Measurements from ENCODE around the gene NDOR1. TPM values are rescaled to one million over a fixed set of nuclear protein-coding genes. Genes with fewer than 3 reads are reported as not detected.

The NDOR1 gene
- total RNA-seq, 1 experiment from 2014 or later: 31.8 TPM

- intact Hi-C loops (cut with micrococcal nuclease; ENCODE audit: unreplicated experiment): loop anchor here (10.0 kb wide), 1 partner anchor 453 kb away; the partner anchor contains the start of genes CCDC183 and TMEM141
- H3K36me3 ChIP-seq (ENCODE audit: control insufficient read depth, insufficient read depth, low read length): peaks cover 2% of the 10 kb centered on the region; the same call in 1 of the 2 replicates
- no TSS peak for BruUV-seq (replicated peaks)
- no peak for DNase-seq
- H3K4me1 Mint-ChIP-seq (ENCODE audit: low read depth, unreplicated experiment): no peaks in the 10 kb centered on the region
- H3K27me3 Mint-ChIP-seq (ENCODE audit: insufficient read depth, unreplicated experiment): no peaks in the 10 kb centered on the region
- no peak overlapping the region for H3K27ac Mint-ChIP-seq (ENCODE audit: unreplicated experiment)
- peaks cover 12% of the 10 kb centered on the region for H3K4me1 ChIP-seq
- no peak overlapping the region for H3K4me3 ChIP-seq (ENCODE audit: low read depth, low read length)
- H3K9me3 ChIP-seq: no peaks in the 10 kb centered on the region
- no peaks in the 10 kb centered on the region for H3K27me3 ChIP-seq (replicated peaks; ENCODE audit: control insufficient read depth, insufficient read depth, low read length)
- H3K4me3 Mint-ChIP-seq (ENCODE audit: unreplicated experiment): no peak overlapping the region
- H3K36me3 Mint-ChIP-seq (ENCODE audit: insufficient read depth, unreplicated experiment): peaks cover 42% of the 10 kb centered on the region
- CTCF ChIA-PET: no interaction called here
- TF ChIP-seq CTCF (IDR thresholded peaks at IDR 0.05; ENCODE audit: insufficient read depth in 1 of 2, low read depth in 1 of 2, low read length in 1 of 2, severe bottlenecking in 1 of 2, unreplicated experiment in 1 of 2): no peak
- H3K9me3 Mint-ChIP-seq (ENCODE audit: unreplicated experiment): no peaks in the 10 kb centered on the region
- POLR2A ChIA-PET: no interaction called here
Observed at GRCh38 chr9:137247135-137247915, 41.8 kb downstream of the NDOR1 start.

GRCh38 chr9:137247916-137248175 is 42.3 kb downstream of the NDOR1 start:
- BruUV-seq (replicated peaks): no TSS peak
- DNase-seq: no peak
- Mint-ChIP-seq H3K4me3 (ENCODE audit: unreplicated experiment) (no peak overlapping the region), H3K36me3 (ENCODE audit: insufficient read depth, unreplicated experiment) (peaks cover 37% of the 10 kb centered on the region), H3K27me3 (ENCODE audit: insufficient read depth, unreplicated experiment) (no peaks in the 10 kb centered on the region), H3K27ac (ENCODE audit: unreplicated experiment) (no peak overlapping the region), H3K4me1 (ENCODE audit: low read depth, unreplicated experiment) (no peaks in the 10 kb centered on the region), H3K9me3 (ENCODE audit: unreplicated experiment) (no peaks in the 10 kb centered on the region)
- no peaks in the 10 kb centered on the region for H3K27me3 ChIP-seq (replicated peaks; ENCODE audit: control insufficient read depth, insufficient read depth, low read length)
- ChIA-PET CTCF (interaction anchor here (1.3 kb wide), 1 partner anchor 11 kb away, joined by 3 read pairs; no protein-coding TSS in a partner anchor), POLR2A (no interaction called here)
- H3K9me3 ChIP-seq: no peaks in the 10 kb centered on the region
- H3K4me3 ChIP-seq (ENCODE audit: low read depth, low read length): no peak overlapping the region
- peaks cover 10% of the 10 kb centered on the region for H3K4me1 ChIP-seq
- TF ChIP-seq CTCF (IDR thresholded peaks at IDR 0.05; ENCODE audit: insufficient read depth in 1 of 2, low read depth in 1 of 2, low read length in 1 of 2, severe bottlenecking in 1 of 2, unreplicated experiment in 1 of 2): no peak
- intact Hi-C loops (cut with micrococcal nuclease; ENCODE audit: unreplicated experiment): loop anchor here (10.0 kb wide), 1 partner anchor 453 kb away; the partner anchor contains the start of genes CCDC183 and TMEM141
- H3K36me3 ChIP-seq (ENCODE audit: control insufficient read depth, insufficient read depth, low read length): peaks cover 2% of the 10 kb centered on the region; the same call in 1 of the 2 replicates

- Mint-ChIP-seq H3K4me1 (ENCODE audit: low read depth, unreplicated experiment) (peaks cover 7% of the 10 kb centered on the region), H3K36me3 (ENCODE audit: insufficient read depth, unreplicated experiment) (peaks cover 25% of the 10 kb centered on the region), H3K9me3 (ENCODE audit: unreplicated experiment) (no peaks in the 10 kb centered on the region), H3K4me3 (ENCODE audit: unreplicated experiment) (no peak overlapping the region), H3K27ac (ENCODE audit: unreplicated experiment) (no peak overlapping the region), H3K27me3 (ENCODE audit: insufficient read depth, unreplicated experiment) (no peaks in the 10 kb centered on the region)
- CTCF ChIA-PET: interaction anchor here (0.7 kb wide), 1 partner anchor 14 kb away, joined by 5 read pairs; no protein-coding TSS in a partner anchor
- Histone ChIP-seq H3K9me3 (no peaks in the 10 kb centered on the region), H3K4me3 (ENCODE audit: low read depth, low read length) (no peak overlapping the region), H3K36me3 (ENCODE audit: control insufficient read depth, insufficient read depth, low read length) (no peaks in the 10 kb centered on the region), H3K4me1 (peaks cover 19% of the 10 kb centered on the region), H3K27me3 (replicated peaks; ENCODE audit: control insufficient read depth, insufficient read depth, low read length) (no peaks in the 10 kb centered on the region)
- POLR2A ChIA-PET: interaction anchor here (1.1 kb wide), 1 partner anchor 10 kb away, joined by 3 read pairs; no protein-coding TSS in a partner anchor
- no TSS peak for BruUV-seq (replicated peaks)
- TF ChIP-seq CTCF (IDR thresholded peaks at IDR 0.05; ENCODE audit: insufficient read depth in 1 of 2, low read depth in 1 of 2, low read length in 1 of 2, severe bottlenecking in 1 of 2, unreplicated experiment in 1 of 2): no peak
- intact Hi-C loops (cut with micrococcal nuclease; ENCODE audit: unreplicated experiment): no loop called here
- DNase-seq: no peak
Observed at GRCh38 chr9:137250329-137251193, 45.1 kb downstream of the NDOR1 start.

Measured in Caco-2 (cell line).